Activated CD4-positive, CD25-positive, alpha-beta regulatory T cell treated with anti-CD3 and anti-CD28 coated beads, Interleukin-2, amount 50 U/mL, for 72 hours (primary cell): ENCODE measurements around the gene AFF3.
"Not testable (repeated sequence)": the region's sequence is repeated elsewhere in the genome, so short reads cannot be mapped to it uniquely, and the experiment has no call there.

Experiments used
- DNase-seq: peaks from one replicate; pipeline ENCODE4 v3.0.0; 2021

AFF3 gene

GRCh38 chr2:99504844-99505584 lies 637.4 kb downstream of the AFF3 start:
- DNase-seq = no peak

GRCh38 chr2:99503662-99504416 lies 638.6 kb downstream of the AFF3 start:
- DNase-seq = not testable (repeated sequence)

DNA sequence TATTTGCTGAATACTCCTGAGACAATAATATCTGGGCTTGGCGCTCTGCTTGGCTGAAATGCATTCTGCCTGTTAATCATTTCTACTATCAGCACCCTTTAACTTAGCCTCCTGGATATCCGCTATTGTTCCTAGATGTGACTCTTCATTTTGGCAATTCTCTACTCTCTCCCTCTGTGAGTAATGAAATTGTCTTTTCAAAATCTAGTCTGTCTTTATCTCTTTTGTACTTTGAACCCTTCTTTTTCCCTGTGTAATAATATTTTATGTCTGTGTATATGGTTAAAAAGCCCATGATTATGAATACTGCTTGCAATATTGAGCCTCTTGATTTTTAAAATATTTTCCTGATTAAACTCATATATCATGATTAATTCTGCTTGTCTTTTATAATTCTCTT lies 646.4 kb downstream of the AFF3 start:
- DNase-seq = no peak
